BE2C (cell line): ENCODE results near the gene PUM2.

ENCODE experiments used
- DNase-seq: peaks from one replicate; pipeline ENCODE4 v3.0.0-alpha.2; 2020
- H3K27me3 ChIP-seq: fragments of 250-450 bp; sonication (Bioruptor Pico); 2 replicates; pipeline ENCODE4 v1.5.1; 2020; ENCODE audit warnings: mild to moderate bottlenecking
- H3K36me3 ChIP-seq: fragments of 250-450 bp; sonication (Bioruptor Pico); 2 replicates; pipeline ENCODE4 v1.5.1; 2020; ENCODE audit warnings: mild to moderate bottlenecking
- H3K4me1 ChIP-seq: fragments of 250-450 bp; sonication (Bioruptor Pico); 2 replicates; pipeline ENCODE4 v1.5.1; 2020
- H3K4me3 ChIP-seq: 2 replicates; pipeline ENCODE4 v1.5.1; 2011; ENCODE audit warnings: low read depth, low read length
- H3K9me3 ChIP-seq: fragments of 250-450 bp; sonication (Bioruptor Pico); 2 replicates; pipeline ENCODE4 v1.5.1; 2020
- CTCF ChIP-seq: IDR thresholded peaks from 2 replicates; pipeline ENCODE4 v1.5.1; 2012; ENCODE audit warnings: mild to moderate bottlenecking, low read depth, low read length

The PUM2 gene

GRCh38 chr2:20366672-20367116, 16.1 kb upstream of the PUM2 start:
- Histone ChIP-seq H3K4me1 (no peaks in the 10 kb centered on the region), H3K4me3 (no peak overlapping the region), H3K27me3 (no peaks in the 10 kb centered on the region), H3K9me3 (0 out of 2 replicates have a peak, but pooled peaks cover 3% of the 10 kb centered on the region), H3K36me3 (no peaks in the 10 kb centered on the region)
- DNase-seq, result no peak
- no peak for TF ChIP-seq CTCF

GRCh38 chr2:20365249-20365817, 14.7 kb upstream of the PUM2 start:
- Histone ChIP-seq H3K27me3 (no peaks in the 10 kb centered on the region), H3K36me3 (no peaks in the 10 kb centered on the region), H3K4me3 (no peak overlapping the region), H3K4me1 (no peaks in the 10 kb centered on the region), H3K9me3 (0 out of 2 replicates have a peak, but pooled peaks cover 3% of the 10 kb centered on the region)
- no peak for TF ChIP-seq CTCF
- no peak for DNase-seq

- 0 out of 2 replicates have a peak, but pooled peaks cover 3% of the 10 kb centered on the region for H3K9me3 ChIP-seq
- no peak overlapping the region for H3K4me3 ChIP-seq
- no peaks in the 10 kb centered on the region for H3K4me1 ChIP-seq
- no peak for DNase-seq
- no peak for TF ChIP-seq CTCF
- H3K27me3 ChIP-seq, result no peaks in the 10 kb centered on the region
- H3K36me3 ChIP-seq, result no peaks in the 10 kb centered on the region
These were observed 12.9 kb upstream of the PUM2 start for GRCh38 chr2:20363578-20363977.

- TF ChIP-seq CTCF, result no peak
- H3K4me1 ChIP-seq, result no peaks in the 10 kb centered on the region
- H3K4me3 ChIP-seq, result no peak overlapping the region
- H3K27me3 ChIP-seq, result no peaks in the 10 kb centered on the region
- H3K36me3 ChIP-seq, result no peaks in the 10 kb centered on the region
- H3K9me3 ChIP-seq, result 0 out of 2 replicates have a peak, but pooled peaks cover 2% of the 10 kb centered on the region
- no peak for DNase-seq
These were observed 12.2 kb upstream of the PUM2 start for GRCh38 chr2:20362701-20363435.

- H3K27me3 ChIP-seq, result no peaks in the 10 kb centered on the region
- no peak overlapping the region for H3K4me3 ChIP-seq
These were observed 11.2 kb upstream of the PUM2 start for GRCh38 chr2:20361893-20362292.

More at GRCh38 chr2:20361893-20362292, 11.2 kb upstream of the PUM2 start:
- TF ChIP-seq CTCF, result no peak
- no peaks in the 10 kb centered on the region for H3K4me1 ChIP-seq
- no peak for DNase-seq
- H3K9me3 ChIP-seq, result no peaks in the 10 kb centered on the region
- H3K36me3 ChIP-seq, result no peaks in the 10 kb centered on the region
